Left cardiac atrium (tissue), 4 donors: Measurements from ENCODE around the gene ABCB4. TPM values are rescaled to one million over a fixed set of nuclear protein-coding genes. Genes with fewer than 3 reads are reported as not detected.

Source experiments
- ATAC-seq, 2 donors: fragments of 200-7000 bp; cut with Tn5 transposase; one replicate each; pipeline ENCODE4 v1.9.1; 2020; ENCODE audit warnings: mild to moderate bottlenecking in 2 of 2, moderate library complexity in 2 of 2
- DNase-seq: peaks from one replicate; pipeline ENCODE4 v3.0.0-alpha.2; 2020
- intact Hi-C, 2 donors: fragments of 100-400 bp; cut with DNase I; formaldehyde crosslinking; loops; one replicate each; pipeline versions ENCODE4 v1.14.1 to v1.15.1; 2022 to 2023
- total RNA-seq, 2 donors: library from RNA; stranded (reverse); fragmentation: NEBNext Ultra II Directional; extraction: Animal tissue kit (Norgen Biotek cat#: 25700); gene quantifications; one replicate each; pipeline ENCODE4 v1.2.1, GENCODE V29; 2021
- donor health status: DM: no; HTN: yes; CAD: no.
- donor health status: DM: no; HTN: yes; CAD: no; lungs with severe emphysema.
- donor health status: DM: yes; HTN: yes; CAD: no.
- donor health status: Dilated cardiomyopathy.

The ABCB4 gene
- total RNA-seq, 2 donors from 2014 or later: 5.6 to 8.9 TPM

DNA sequence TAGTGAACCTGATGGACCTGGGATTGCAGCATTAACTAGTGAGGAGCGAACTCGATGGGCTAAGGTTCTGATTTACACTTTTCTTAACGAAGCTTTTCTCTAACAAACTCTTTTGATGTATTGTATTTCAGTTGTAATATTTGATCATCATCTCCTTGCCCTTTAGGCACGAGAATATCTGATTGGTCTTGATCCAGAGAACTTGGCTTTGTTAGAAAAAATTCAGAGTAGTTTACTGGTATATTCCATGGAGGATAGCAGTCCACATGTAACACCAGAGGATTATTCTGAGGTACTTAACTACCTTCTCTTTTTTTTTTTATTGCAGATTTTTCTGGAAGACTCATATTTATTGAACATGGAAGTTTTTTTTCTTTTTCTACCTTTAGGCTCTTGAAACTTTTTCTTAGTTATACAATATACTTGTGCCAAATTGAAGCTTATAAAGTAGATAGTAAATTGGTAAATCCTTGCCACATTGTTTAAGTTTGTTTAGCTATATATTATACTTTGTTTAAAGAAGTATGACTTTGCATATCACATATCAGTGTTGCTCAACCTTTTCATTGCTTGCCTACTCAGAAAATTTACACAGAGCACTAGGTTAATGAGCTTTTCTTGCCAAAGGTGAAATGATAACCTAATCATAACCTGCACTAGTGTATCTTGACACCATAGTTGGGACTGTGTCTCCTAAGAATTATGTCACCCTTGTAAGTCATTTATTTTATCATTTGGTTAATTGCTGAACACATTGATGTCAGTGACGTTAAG lies 99.6 kb downstream of the ABCB4 start:
- intact Hi-C loops: no loop called here
- DNase-seq: no peak
- no peak for ATAC-seq

DNA sequence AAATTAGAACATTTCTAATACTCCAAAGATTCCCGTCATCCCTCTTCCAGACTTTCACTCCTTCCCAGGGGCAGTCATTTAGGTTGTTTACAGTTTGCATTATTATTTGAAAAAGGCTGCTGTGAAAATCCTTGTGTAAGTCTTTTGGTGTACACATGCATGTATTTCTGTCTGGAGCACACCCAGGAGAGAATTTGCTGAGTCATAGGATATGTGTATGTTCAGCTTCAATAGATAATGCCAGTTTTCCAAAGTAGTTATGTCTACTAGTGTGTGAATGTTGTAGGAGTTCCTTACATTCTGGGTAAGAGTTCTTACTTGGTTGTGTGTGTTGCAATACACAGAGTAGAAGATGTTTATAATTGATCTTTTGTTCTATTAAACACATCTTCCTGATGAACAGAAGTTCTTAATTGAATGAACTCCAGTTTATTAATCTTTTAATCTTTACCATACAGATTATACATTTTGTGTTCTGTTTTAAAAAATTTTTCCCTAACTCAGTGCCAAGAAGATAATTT lies 104.8 kb downstream of the ABCB4 start:
- intact Hi-C loops: no loop called here
- DNase-seq (no peak), ATAC-seq (no peak)

DNA sequence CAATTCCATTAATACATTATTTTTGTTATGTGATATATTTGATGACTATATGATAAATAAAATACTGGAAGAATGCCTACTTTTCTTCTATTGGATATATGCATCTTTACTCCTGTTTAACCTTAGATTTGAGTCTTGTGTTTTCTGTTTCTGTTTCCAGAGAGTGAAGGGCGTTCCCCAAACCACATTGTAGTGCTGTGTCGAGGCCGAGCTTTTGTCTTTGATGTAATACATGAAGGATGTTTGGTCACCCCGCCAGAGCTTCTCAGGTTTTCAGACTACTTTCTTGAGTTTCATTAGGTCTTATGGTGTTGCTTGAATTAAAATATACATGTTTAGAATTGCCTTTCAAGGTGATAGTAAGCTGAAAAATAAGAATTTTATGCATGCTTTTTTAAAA lies 106.3 kb downstream of the ABCB4 start:
- no peak for ATAC-seq
- intact Hi-C loops: no loop called here
- DNase-seq: no peak

DNA sequence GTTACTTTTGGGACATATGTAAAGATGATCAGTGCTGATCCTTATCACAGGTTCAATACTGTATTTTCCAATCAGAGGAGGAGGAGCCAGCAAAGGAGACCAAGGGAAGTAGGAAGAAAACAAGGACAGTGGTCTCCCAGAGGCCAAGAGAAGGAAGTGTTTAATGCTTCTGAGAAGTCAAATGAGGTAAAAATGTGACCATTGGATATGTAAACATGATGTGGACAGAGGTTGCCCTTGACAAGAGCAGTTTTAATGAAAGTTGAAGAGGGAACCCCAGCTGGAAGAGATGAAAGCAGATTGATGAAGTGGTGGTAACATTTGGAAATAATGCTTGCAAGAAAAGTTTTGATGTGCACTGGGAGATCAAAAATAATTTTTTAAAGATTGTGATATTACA lies 111.2 kb downstream of the ABCB4 start:
- ATAC-seq (no peak), DNase-seq (no peak)
- intact Hi-C loops: no loop called here

DNA sequence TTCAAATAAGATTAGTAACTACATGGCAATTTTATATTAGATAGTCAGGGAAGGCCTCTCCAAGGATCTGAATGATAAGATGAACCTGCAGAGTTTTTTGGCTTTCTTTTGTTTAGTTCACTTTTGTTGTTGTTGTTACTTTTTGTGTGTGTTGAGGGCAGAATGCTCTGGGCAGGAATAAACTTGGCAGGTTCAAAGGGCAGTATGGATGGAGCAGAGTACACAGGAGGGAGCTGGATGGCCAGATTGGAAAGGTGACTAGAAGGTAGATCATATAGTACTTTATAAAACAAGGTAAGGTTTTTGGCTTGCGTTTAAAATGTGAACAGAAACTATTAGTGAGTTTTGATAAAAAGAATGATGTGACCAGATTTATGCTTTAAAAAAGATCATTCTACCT lies 112.1 kb downstream of the ABCB4 start:
- intact Hi-C loops: no loop called here
- DNase-seq (no peak), ATAC-seq (no peak)

DNA sequence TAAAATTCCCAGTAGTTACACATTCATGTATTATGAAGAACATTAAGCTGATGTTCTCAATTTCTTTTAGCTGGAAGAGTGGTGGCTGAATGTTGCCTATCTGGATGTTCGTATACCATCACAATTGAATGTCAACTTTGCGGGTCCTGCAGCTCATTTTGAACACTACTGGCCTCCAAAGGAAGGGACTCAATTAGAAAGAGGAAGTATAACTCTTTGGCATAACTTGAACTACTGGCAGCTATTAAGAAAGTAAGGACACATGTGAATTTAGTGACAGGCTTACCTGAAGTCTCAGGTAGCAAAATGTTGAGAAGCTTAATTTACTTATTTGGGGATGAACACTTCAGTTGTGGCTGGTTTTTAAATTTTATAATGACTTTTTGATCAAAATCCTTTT lies 114.2 kb downstream of the ABCB4 start:
- DNase-seq (no peak), ATAC-seq (no peak)
- intact Hi-C loops: no loop called here

DNA sequence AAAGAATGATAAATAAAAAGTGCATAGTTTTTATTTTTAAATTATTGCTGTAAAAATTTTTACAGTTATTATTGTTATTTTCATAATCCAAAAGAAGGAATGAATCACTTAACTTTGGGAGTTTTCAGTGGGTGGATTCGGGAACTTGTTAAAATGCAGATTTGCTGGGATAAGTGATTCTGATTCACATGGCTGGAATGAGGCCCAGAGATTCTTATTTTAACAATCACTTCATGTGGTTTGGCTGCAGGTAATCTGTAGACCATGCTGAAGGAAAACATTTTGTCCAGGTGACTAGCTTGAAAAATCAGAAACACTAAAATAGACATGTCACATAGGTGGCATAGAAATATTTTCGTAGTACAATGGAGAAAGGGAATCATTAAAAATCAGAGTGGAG lies 116.1 kb downstream of the ABCB4 start:
- ATAC-seq (no peak), DNase-seq (no peak)
- intact Hi-C loops: no loop called here

DNA sequence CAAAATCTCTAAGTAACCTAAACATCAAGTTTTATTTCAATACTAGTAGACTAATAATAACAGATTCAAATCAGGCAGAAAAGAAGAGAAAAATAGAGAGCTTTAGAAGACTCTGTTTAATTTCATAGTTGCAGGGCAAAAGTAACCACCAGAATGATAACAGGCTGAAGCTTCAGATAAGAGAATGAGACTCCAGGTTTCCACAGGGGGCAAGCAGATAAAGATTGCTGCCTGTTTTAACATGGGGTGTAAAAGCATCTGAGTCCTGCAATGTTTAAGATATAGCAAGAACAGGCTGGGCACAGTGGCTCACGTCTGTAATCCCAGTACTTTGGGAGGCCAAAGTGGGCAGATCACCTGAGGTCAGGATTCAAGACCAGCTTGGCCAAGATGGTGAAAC lies 119.0 kb downstream of the ABCB4 start:
- DNase-seq: no peak
- intact Hi-C loops: no loop called here
- no peak for ATAC-seq

DNA sequence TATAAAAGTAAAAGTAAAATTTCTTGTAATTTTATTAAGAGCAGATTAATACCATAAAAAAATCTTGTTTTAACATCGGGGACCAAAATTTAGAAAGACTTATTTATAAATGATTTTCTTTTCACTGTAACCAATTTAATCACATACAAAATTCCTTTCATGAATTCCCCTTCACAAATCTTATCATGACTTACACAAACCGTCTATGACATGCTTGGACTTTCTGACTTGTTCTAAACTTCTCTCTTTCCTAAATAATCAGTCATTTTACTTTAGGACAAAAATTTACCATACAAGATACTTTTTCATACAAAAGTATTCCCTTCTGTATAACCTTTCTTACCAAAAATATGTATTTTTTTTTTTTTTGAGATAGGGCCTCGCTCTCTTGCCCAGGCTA lies 120.7 kb downstream of the ABCB4 start:
- no peak for ATAC-seq
- no peak for DNase-seq
- intact Hi-C loops: no loop called here

Other genes starting within 250 kb of the ABCB4 start
- 1 to 10 TPM; 5.3 to 7.7 TPM for gene CROT, start 130.0 kb downstream of the ABCB4 start, total RNA-seq
- 1 to 10 TPM; 5.2 to 5.9 TPM for gene ABCB1, start 125.2 kb upstream of the ABCB4 start, total RNA-seq
- 1 to 10 TPM; 3.3 to 4.2 TPM for gene RUNDC3B, start 152.7 kb upstream of the ABCB4 start, total RNA-seq